H1 (cell line): ENCODE results near the gene DNAJC7. TPM values are rescaled to one million over a fixed set of nuclear protein-coding genes. Genes with fewer than 3 reads are reported as not detected.

Experiments
- BACH1 ChIP-seq: IDR thresholded peaks from 2 replicates; pipeline ENCODE4 v1.6.1; 2012; ENCODE audit warnings: low read length, improper control_type of control experiment
- CBX5 ChIP-seq: fragments of 300-800, 300-1000 bp; sonication (generic); IDR thresholded peaks from 2 replicates; pipeline ENCODE4 v1.7.1; 2016; ENCODE audit warnings: antibody characterized with exemption, low read length, low read depth
- CHD1 ChIP-seq: IDR thresholded peaks from 2 replicates; pipeline ENCODE4 v1.6.1; 2012; ENCODE audit warnings: low read depth, low read length, improper control_type of control experiment
- CTBP2 ChIP-seq: IDR thresholded peaks from 2 replicates; pipeline ENCODE4 v1.7.0; 2011; ENCODE audit warnings: borderline replicate concordance, mild to moderate bottlenecking, moderate library complexity, mixed read lengths, low read length; ENCODE audit not compliant: insufficient read depth, insufficient read length
- RFX5 ChIP-seq: IDR thresholded peaks from 2 replicates; pipeline ENCODE4 v1.6.1; 2011; ENCODE audit warnings: low read depth, low read length, improper control_type of control experiment, borderline replicate concordance
- SAP30 ChIP-seq: fragments of 300-600 bp; sonication (generic); IDR thresholded peaks from 2 replicates; pipeline ENCODE4 v1.7.1; 2012; ENCODE audit warnings: low read length, moderate library complexity, mild to moderate bottlenecking, inconsistent platforms; ENCODE audit not compliant: insufficient read depth, insufficient replicate concordance
- TBP ChIP-seq: IDR thresholded peaks from 2 replicates; pipeline ENCODE4 v1.6.1; 2011; ENCODE audit warnings: low read depth, low read length, improper control_type of control experiment
- TCF12 ChIP-seq: IDR thresholded peaks from 2 replicates; pipeline ENCODE4 v1.6.1; 2011; ENCODE audit warnings: low read depth, mild to moderate bottlenecking, low read length
- TEAD4 ChIP-seq: IDR thresholded peaks from 2 replicates; pipeline ENCODE4 v1.6.1; 2012; ENCODE audit warnings: low read depth, low read length, inconsistent platforms, mixed read lengths
- polyA plus RNA-seq, 7 experiments: library from polyadenylated mRNA; depleted of rRNA in 3 of 7; stranded (reverse) in 5 of 7; unstranded in 2 of 7; fragments of >200 nt in 5 of 7; fragments of 200-250 nt in 2 of 7; gene quantifications; 1 replicate in 5 of 7; 2 replicates in 1 of 7; 4 replicates in 1 of 7; pipeline versions ENCODE4 v1.2.1 to v1.2.3, GENCODE V29; 2011 to 2013; ENCODE audit warnings: missing spikeins in 2 of 7, mixed read lengths in 2 of 7
- total RNA-seq: library from RNA; stranded (reverse); fragmentation: NEBNext Ultra II Directional; extraction: Animal tissue kit (Norgen Biotek cat#: 25700); gene quantifications from 2 replicates; pipeline ENCODE4 v1.2.1, GENCODE V29; 2021
- TF ChIP-seq, protein P1 (sequence below): fragments of 300-600 bp; sonication (generic); IDR thresholded peaks from 2 replicates; pipeline ENCODE4 v1.7.1; 2012; ENCODE audit warnings: low read length, moderate library complexity, mild to moderate bottlenecking, inconsistent platforms; ENCODE audit not compliant: insufficient replicate concordance
- TF ChIP-seq, protein P2 (sequence below): IDR thresholded peaks from 2 replicates; pipeline ENCODE4 v1.6.1; 2012; ENCODE audit warnings: inconsistent platforms

The DNAJC7 gene
- total and polyA plus RNA-seq, 2 of the 8 experiments (the other 6 are each of a cell fraction or from before 2014, with no cell fraction given): 31.0 to 148 TPM

GRCh38 chr17:41948762-41949460, 68.3 kb downstream of the DNAJC7 start (continued):
- TF ChIP-seq, protein P1, sequence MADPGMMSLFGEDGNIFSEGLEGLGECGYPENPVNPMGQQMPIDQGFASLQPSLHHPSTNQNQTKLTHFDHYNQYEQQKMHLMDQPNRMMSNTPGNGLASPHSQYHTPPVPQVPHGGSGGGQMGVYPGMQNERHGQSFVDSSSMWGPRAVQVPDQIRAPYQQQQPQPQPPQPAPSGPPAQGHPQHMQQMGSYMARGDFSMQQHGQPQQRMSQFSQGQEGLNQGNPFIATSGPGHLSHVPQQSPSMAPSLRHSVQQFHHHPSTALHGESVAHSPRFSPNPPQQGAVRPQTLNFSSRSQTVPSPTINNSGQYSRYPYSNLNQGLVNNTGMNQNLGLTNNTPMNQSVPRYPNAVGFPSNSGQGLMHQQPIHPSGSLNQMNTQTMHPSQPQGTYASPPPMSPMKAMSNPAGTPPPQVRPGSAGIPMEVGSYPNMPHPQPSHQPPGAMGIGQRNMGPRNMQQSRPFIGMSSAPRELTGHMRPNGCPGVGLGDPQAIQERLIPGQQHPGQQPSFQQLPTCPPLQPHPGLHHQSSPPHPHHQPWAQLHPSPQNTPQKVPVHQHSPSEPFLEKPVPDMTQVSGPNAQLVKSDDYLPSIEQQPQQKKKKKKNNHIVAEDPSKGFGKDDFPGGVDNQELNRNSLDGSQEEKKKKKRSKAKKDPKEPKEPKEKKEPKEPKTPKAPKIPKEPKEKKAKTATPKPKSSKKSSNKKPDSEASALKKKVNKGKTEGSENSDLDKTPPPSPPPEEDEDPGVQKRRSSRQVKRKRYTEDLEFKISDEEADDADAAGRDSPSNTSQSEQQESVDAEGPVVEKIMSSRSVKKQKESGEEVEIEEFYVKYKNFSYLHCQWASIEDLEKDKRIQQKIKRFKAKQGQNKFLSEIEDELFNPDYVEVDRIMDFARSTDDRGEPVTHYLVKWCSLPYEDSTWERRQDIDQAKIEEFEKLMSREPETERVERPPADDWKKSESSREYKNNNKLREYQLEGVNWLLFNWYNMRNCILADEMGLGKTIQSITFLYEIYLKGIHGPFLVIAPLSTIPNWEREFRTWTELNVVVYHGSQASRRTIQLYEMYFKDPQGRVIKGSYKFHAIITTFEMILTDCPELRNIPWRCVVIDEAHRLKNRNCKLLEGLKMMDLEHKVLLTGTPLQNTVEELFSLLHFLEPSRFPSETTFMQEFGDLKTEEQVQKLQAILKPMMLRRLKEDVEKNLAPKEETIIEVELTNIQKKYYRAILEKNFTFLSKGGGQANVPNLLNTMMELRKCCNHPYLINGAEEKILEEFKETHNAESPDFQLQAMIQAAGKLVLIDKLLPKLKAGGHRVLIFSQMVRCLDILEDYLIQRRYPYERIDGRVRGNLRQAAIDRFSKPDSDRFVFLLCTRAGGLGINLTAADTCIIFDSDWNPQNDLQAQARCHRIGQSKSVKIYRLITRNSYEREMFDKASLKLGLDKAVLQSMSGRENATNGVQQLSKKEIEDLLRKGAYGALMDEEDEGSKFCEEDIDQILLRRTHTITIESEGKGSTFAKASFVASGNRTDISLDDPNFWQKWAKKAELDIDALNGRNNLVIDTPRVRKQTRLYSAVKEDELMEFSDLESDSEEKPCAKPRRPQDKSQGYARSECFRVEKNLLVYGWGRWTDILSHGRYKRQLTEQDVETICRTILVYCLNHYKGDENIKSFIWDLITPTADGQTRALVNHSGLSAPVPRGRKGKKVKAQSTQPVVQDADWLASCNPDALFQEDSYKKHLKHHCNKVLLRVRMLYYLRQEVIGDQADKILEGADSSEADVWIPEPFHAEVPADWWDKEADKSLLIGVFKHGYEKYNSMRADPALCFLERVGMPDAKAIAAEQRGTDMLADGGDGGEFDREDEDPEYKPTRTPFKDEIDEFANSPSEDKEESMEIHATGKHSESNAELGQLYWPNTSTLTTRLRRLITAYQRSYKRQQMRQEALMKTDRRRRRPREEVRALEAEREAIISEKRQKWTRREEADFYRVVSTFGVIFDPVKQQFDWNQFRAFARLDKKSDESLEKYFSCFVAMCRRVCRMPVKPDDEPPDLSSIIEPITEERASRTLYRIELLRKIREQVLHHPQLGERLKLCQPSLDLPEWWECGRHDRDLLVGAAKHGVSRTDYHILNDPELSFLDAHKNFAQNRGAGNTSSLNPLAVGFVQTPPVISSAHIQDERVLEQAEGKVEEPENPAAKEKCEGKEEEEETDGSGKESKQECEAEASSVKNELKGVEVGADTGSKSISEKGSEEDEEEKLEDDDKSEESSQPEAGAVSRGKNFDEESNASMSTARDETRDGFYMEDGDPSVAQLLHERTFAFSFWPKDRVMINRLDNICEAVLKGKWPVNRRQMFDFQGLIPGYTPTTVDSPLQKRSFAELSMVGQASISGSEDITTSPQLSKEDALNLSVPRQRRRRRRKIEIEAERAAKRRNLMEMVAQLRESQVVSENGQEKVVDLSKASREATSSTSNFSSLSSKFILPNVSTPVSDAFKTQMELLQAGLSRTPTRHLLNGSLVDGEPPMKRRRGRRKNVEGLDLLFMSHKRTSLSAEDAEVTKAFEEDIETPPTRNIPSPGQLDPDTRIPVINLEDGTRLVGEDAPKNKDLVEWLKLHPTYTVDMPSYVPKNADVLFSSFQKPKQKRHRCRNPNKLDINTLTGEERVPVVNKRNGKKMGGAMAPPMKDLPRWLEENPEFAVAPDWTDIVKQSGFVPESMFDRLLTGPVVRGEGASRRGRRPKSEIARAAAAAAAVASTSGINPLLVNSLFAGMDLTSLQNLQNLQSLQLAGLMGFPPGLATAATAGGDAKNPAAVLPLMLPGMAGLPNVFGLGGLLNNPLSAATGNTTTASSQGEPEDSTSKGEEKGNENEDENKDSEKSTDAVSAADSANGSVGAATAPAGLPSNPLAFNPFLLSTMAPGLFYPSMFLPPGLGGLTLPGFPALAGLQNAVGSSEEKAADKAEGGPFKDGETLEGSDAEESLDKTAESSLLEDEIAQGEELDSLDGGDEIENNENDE: no peak
- TF ChIP-seq TBP (no peak), CTBP2 (no peak), RFX5 (no peak), SAP30 (no peak), CHD1 (no peak), TCF12 (no peak), TEAD4 (no peak), BACH1 (no peak), CBX5 (no peak)
- TF ChIP-seq, protein P2, sequence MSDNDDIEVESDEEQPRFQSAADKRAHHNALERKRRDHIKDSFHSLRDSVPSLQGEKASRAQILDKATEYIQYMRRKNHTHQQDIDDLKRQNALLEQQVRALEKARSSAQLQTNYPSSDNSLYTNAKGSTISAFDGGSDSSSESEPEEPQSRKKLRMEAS: no peak
